Activated T-cell treated with anti-CD3 and anti-CD28 coated beads for 4 hours (primary cell): Measurements from ENCODE around the gene RBBP9.
"Not testable (repeated sequence)": the region's sequence is repeated elsewhere in the genome, so short reads cannot be mapped to it uniquely, and the experiment has no call there.

ENCODE experiments used
- DNase-seq: peaks from one replicate; pipeline ENCODE4 v3.0.0-alpha.2; 2020

RBBP9 gene

GRCh38 chr20:18496740-18497592 lies at the start of gene RBBP9:
TSS of gene RBBP9 (minus strand) at chr20:18497225. CDS start at chr20:18497167, 58 bp downstream.
- DNase-seq = peak; percentile 53

- no peak for DNase-seq
Measured at GRCh38 chr20:18545566-18545965, 48.5 kb upstream of the RBBP9 start.

GRCh38 chr20:18543932-18544331 lies 46.9 kb upstream of the RBBP9 start:
- no peak for DNase-seq

- DNase-seq = no peak
Measured at GRCh38 chr20:18543216-18543615, 46.2 kb upstream of the RBBP9 start.

GRCh38 chr20:18541741-18542140 lies 44.7 kb upstream of the RBBP9 start:
- DNase-seq = no peak

GRCh38 chr20:18537651-18538050 lies 40.6 kb upstream of the RBBP9 start:
- no peak for DNase-seq

- no peak for DNase-seq
Measured at GRCh38 chr20:18533978-18534644, 37.1 kb upstream of the RBBP9 start.

- no peak for DNase-seq
Measured at GRCh38 chr20:18533491-18533890, 36.5 kb upstream of the RBBP9 start.

GRCh38 chr20:18532626-18533025 lies 35.6 kb upstream of the RBBP9 start:
- no peak for DNase-seq

GRCh38 chr20:18529041-18529440 lies 32.0 kb upstream of the RBBP9 start:
- DNase-seq = no peak

GRCh38 chr20:18527836-18528235 lies 30.8 kb upstream of the RBBP9 start:
- DNase-seq = no peak

GRCh38 chr20:18527339-18527738 lies 30.3 kb upstream of the RBBP9 start:
- DNase-seq = no peak

GRCh38 chr20:18526761-18527160 lies 29.7 kb upstream of the RBBP9 start:
- DNase-seq = not testable (repeated sequence)

GRCh38 chr20:18524646-18525045 lies 27.6 kb upstream of the RBBP9 start:
- DNase-seq = no peak

- DNase-seq = no peak
Measured at GRCh38 chr20:18523066-18523465, 26.0 kb upstream of the RBBP9 start.

GRCh38 chr20:18522066-18522465 lies 25.0 kb upstream of the RBBP9 start:
- not testable (repeated sequence) for DNase-seq

GRCh38 chr20:18515973-18516372 lies 18.9 kb upstream of the RBBP9 start:
- DNase-seq = no peak

- no peak for DNase-seq
Measured at GRCh38 chr20:18514127-18514526, 17.1 kb upstream of the RBBP9 start.

- DNase-seq = no peak
Measured at GRCh38 chr20:18513208-18513607, 16.2 kb upstream of the RBBP9 start.

GRCh38 chr20:18511571-18511970 lies 14.5 kb upstream of the RBBP9 start:
- DNase-seq = no peak

GRCh38 chr20:18507218-18508191 lies 10.5 kb upstream of the RBBP9 start, which contains the start of gene SEC23B:
TSS of gene SEC23B (plus strand) at chr20:18507940. CDS start at chr20:18510836, 2,896 bp downstream.
- peak; percentile 95 for DNase-seq

- DNase-seq = no peak
Measured at GRCh38 chr20:18506744-18507143, 9.7 kb upstream of the RBBP9 start.

- DNase-seq = no peak
Measured at GRCh38 chr20:18504479-18505060, 7.5 kb upstream of the RBBP9 start.
